Embryonic facial prominence (tissue), 1 donor: ENCODE measurements around the gene HEY2.
"Not testable (repeated sequence)": the region's sequence is repeated elsewhere in the genome, so short reads cannot be mapped to it uniquely, and the experiment has no call there.

Experiments used
- DNase-seq: peaks from one replicate; pipeline ENCODE4 v3.0.0-alpha.2; 2016; ENCODE audit errors: extremely low spot score

HEY2 gene

GRCh38 chr6:125769147-125769783, 19.8 kb downstream of the HEY2 start:
- DNase-seq: no peak

GRCh38 chr6:125773387-125774341, 24.2 kb downstream of the HEY2 start:
- no peak for DNase-seq

- not testable (repeated sequence) for DNase-seq
These were observed 26.8 kb downstream of the HEY2 start for GRCh38 chr6:125776107-125776826.

DNA sequence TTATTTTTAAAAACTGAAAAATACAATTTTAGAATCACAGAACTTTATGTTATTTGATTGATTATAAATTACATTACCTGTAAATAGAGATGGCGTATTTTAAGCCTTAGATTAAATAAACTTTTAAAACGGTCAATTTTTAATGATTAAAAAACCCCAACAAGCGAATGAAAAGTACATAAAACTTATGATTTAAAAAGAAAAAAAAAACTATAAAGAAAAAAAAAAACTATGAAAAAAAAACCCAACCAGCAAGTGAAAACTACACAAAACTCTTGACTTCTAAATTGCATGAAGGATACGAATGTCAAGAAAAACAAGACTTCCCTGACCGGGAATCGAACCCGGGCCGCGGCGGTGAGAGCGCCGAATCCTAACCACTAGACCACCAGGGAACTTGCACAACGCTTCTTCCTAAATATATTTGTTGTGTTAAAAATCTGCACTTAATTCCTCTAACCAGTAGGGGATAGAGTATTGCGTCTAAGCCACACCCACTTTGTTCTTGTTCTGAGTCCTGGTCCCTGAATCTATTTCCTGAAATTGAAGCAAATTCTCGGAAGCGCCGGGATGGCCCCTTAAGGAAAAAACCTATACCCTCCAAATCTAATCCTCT, 30.6 kb downstream of the HEY2 start:
- DNase-seq: peak; percentile 98

GRCh38 chr6:125780540-125781313, 31.3 kb downstream of the HEY2 start:
- DNase-seq: peak; percentile 34

DNA sequence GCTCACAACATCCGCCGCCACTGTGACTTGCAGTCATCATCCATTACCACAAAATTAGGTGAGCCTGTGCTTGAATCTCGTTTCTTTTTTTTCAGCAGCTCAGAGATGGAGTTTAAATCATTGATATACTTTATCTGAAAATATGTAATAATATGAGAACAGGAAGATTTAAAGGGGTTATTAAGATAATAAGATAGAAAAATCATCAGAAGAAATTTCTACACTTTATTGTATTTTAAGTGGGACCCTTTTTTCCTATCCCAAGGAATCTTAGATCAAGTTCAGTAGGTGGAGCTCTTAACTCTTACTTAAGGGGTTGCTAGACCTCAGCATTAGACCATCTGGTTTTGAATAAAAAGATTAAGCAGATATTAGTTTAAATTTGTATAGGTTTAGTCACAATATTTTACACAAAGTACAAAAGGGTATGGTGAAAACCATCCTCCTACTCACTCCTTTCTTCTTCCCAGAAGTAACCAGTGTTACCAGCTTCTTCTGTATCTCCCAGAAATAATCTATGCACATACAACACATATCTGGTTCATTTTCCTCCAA, 32.0 kb downstream of the HEY2 start:
- DNase-seq: no peak

GRCh38 chr6:125784365-125784764, 34.9 kb downstream of the HEY2 start:
- DNase-seq: no peak

GRCh38 chr6:125787791-125788190, 38.4 kb downstream of the HEY2 start:
- DNase-seq: no peak

DNA sequence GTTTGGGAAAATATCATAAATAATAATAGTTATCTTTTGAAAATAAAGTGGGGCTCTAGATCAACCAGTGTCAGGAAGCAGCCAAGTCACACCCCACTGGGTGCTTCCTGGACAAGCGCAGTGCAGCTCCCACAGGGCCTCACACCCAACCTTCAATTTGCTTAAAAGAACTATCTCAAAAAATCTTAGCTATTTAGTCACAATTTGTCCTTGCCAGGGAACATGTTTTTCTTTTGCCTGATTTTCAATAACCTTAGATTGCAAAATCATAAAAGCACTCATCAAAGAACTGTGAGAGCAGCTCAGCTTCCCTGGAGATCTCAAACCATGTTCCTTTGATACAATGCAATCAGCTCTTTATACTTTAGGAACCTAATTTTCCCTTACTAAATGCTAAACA, 39.7 kb downstream of the HEY2 start:
- DNase-seq: no peak

- DNase-seq: peak; percentile 20
These were observed 40.3 kb downstream of the HEY2 start for GRCh38 chr6:125789576-125790357.

DNA sequence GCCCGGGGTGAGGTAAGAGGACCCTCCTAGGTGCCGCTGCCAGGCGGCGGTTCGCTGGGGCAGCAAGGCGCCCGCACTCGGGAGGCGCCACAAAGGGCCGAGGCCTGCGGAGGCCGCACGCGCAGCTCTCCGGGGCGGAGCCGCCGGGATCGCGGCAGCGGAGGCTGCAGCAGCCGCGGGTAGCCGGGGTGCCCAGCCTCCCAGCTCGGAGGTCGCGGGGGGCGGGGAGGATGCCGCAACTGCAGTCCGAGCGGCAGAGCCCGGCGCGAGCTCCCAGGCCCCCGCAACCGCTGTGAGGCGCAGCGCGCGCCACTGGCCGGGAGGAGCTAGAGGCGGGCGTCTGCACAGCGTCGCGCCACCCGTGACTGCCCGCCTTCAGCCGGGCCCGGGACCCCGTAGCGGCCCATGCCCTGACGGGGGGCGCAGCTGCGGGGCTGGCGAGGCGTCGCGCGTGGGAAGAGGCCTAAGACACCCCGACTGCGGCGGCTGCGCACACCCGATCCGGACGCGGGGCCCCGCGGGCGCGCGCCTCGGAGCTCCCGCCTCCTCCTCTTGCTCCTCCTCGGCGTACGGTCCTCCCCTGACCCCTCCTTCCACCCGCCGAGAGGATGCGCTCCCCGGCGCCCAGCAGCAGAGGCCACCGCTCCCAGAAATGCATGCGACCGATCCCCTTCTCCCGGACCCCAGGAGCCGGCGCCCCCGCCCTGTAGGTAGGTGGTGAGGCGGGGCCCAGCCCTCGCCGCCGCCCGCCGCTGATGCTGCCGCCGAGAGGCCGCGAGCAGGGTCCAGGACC, 41.1 kb downstream of the HEY2 start, which contains the start of gene NCOA7:
Gene NCOA7, plus strand, starts transcription at position 603 of the 793 bp plus-strand sequence. CDS start 24,395 bp downstream, outside the sequence.
- DNase-seq: peak; percentile 73

- DNase-seq: no peak
These were observed 41.9 kb downstream of the HEY2 start for GRCh38 chr6:125791151-125791819.

DNA sequence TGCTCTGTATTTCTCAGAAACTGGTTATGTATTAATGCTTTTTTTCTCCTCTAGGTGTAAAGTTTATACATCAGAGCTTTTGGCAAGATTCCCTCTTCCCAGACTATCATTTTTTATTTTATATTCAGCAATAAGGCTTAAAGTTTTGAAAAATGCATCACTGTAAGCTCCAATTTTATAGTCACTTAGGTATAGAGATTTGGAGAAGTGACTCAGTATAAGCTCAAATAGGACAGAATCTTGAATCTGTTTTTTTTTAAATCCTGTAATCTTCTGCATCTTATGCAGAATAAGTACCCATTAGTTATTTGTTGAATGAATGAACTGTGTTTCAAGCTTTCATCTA, 42.4 kb downstream of the HEY2 start:
- no peak for DNase-seq

GRCh38 chr6:125792172-125792571, 42.7 kb downstream of the HEY2 start:
- no peak for DNase-seq

- no peak for DNase-seq
These were observed 43.2 kb downstream of the HEY2 start for GRCh38 chr6:125792680-125793079.

DNA sequence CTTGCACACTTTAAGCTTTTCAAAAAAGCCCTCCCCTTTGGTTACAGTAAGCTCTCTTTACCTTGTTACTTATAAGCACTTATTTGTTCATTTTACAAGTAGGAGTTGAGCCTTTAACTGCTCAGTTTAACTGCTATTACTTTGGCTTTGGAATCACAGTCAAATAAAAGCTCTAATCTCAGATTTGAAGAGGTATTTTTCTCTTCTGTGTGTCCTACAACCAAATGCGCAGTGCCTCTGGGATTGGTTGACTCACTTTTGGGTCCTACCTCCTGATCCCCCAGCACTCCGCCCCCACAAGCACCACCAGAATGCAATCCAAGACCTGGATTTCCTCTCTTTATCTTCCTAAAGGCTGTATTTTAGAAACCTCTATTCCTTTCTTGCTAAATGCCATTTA, 43.8 kb downstream of the HEY2 start:
- no peak for DNase-seq

GRCh38 chr6:125793863-125794262, 44.4 kb downstream of the HEY2 start:
- no peak for DNase-seq

GRCh38 chr6:125794342-125795137, 45.1 kb downstream of the HEY2 start:
- DNase-seq: no peak
